ENCODE measurements around the gene CFAP46. TPM values are rescaled to one million over a fixed set of nuclear protein-coding genes. Genes with fewer than 3 reads are reported as not detected.

CFAP46 gene
- total and polyA plus RNA-seq, 2 of the 4 experiments (the other 2 are of a cell fraction) = 1.3 to 1.8 TPM

- H3K23ac ChIP-seq (ENCODE audit: low read depth, low read length) = no peak overlapping the region
- no TSS peak for BruUV-seq (replicated peaks)
- intact Hi-C loops (cut with micrococcal nuclease) (no loop called here), in situ Hi-C loops (cut with MboI; ENCODE audit: low sequenced_read_pairs) (no loop called here), dilution Hi-C loops (cut with HindIII; ENCODE audit: low sequenced_read_pairs, unreplicated experiment) (no loop called here)
- no peak overlapping the region for H4K91ac ChIP-seq (ENCODE audit: insufficient read depth, low read depth, low read length)
- H3K4ac ChIP-seq (ENCODE audit: low read depth, low read length) = no peak overlapping the region
- H4K5ac ChIP-seq (ENCODE audit: low read depth, low read length) = no peak overlapping the region
- no peak overlapping the region for H3K14ac ChIP-seq (replicated peaks; ENCODE audit: low read depth, low read length)
- no peak overlapping the region for H3K4me3 ChIP-seq (ENCODE audit: insufficient read depth, low read depth, low read length)
- H2AK9ac ChIP-seq (replicated peaks; ENCODE audit: low read depth, low read length, poor library complexity) = no peak overlapping the region
- no peak overlapping the region for H2BK120ac ChIP-seq (ENCODE audit: low read depth, low read length)
- H3K9me3 ChIP-seq (ENCODE audit: control insufficient read depth, insufficient read depth, low read length) = no peaks in the 10 kb centered on the region
- H2BK20ac ChIP-seq (ENCODE audit: low read depth, low read length) = no peak overlapping the region
- H3K9ac ChIP-seq (ENCODE audit: low read depth, low read length) = no peak overlapping the region
- H3K79me1 ChIP-seq (ENCODE audit: low read depth in 1 of 2, low read length in 2 of 2) = no peaks in the 10 kb centered on the region
- H3K9me1 ChIP-seq (ENCODE audit: insufficient read depth, low read length) = no peaks in the 10 kb centered on the region
- no peaks in the 10 kb centered on the region for H3K36me3 ChIP-seq (ENCODE audit: control insufficient read depth, insufficient read depth, low read length)
- CTCF ChIA-PET = no interaction called here
- H2AK5ac ChIP-seq (ENCODE audit: low read depth, low read length) = no peak overlapping the region
- no peak overlapping the region for H2AFZ ChIP-seq (replicated peaks; ENCODE audit: low read length, poor library complexity)
- TF ChIP-seq RAD21 (IDR thresholded peaks at IDR 0.05; ENCODE audit: low read length) (no peak), USF2 (IDR thresholded peaks at IDR 0.05; ENCODE audit: low read depth, low read length) (no peak), CTCF (conservative IDR thresholded peaks at IDR 0.05; ENCODE audit: low read depth, low read length) (no peak), MXI1 (IDR thresholded peaks at IDR 0.05; ENCODE audit: borderline replicate concordance, low read depth, low read length) (no peak), MAZ (IDR thresholded peaks at IDR 0.05; ENCODE audit: borderline replicate concordance, low read depth, low read length) (no peak), RFX5 (IDR thresholded peaks at IDR 0.05; ENCODE audit: low read depth, low read length) (no peak), POLR2A (IDR thresholded peaks at IDR 0.05; ENCODE audit: low read depth, low read length) (no peak), MAFK (IDR thresholded peaks at IDR 0.05; ENCODE audit: low read depth, low read length) (no peak), SMC3 (IDR thresholded peaks at IDR 0.05; ENCODE audit: low read depth, low read length) (no peak)
- TF ChIP-seq, protein P1, sequence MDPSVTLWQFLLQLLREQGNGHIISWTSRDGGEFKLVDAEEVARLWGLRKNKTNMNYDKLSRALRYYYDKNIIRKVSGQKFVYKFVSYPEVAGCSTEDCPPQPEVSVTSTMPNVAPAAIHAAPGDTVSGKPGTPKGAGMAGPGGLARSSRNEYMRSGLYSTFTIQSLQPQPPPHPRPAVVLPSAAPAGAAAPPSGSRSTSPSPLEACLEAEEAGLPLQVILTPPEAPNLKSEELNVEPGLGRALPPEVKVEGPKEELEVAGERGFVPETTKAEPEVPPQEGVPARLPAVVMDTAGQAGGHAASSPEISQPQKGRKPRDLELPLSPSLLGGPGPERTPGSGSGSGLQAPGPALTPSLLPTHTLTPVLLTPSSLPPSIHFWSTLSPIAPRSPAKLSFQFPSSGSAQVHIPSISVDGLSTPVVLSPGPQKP (IDR thresholded peaks at IDR 0.05; ENCODE audit: borderline replicate concordance, low read depth, low read length) = no peak
- DNase-seq (no peak), ATAC-seq (ENCODE audit: low read depth) (peak; percentile 11; the same call in 1 of the 2 replicates)
- H2BK15ac ChIP-seq (ENCODE audit: low read depth, low read length) = no peak overlapping the region
- H3K18ac ChIP-seq (ENCODE audit: low read depth, low read length) = no peak overlapping the region
- POLR2A ChIA-PET (ENCODE audit: unreplicated experiment) = interaction anchor here (0.6 kb wide), 1 partner anchor 9 kb away, joined by 3 read pairs; no protein-coding TSS in a partner anchor
- 13% methylated on average over 11 of the region's 34 CpGs; no CpG with 5 or more reads in 1 of the 2 experiments for WGBS, 2 experiments (ENCODE audit: extremely low coverage in 2 of 2, insufficient read length in 1 of 2)
- peaks cover 10% of the 10 kb centered on the region for H3K27me3 ChIP-seq (ENCODE audit: control insufficient read depth, insufficient read depth, low read length)
- no peak overlapping the region for H4K8ac ChIP-seq (ENCODE audit: low read depth in 2 of 2, low read length in 2 of 2)
- no peaks in the 10 kb centered on the region for H3K4me1 ChIP-seq (ENCODE audit: control insufficient read depth, insufficient read depth, low read length)
- no peaks in the 10 kb centered on the region for H4K20me1 ChIP-seq (ENCODE audit: insufficient read depth, low read length)
- no peak overlapping the region for H3K27ac ChIP-seq (ENCODE audit: insufficient read depth, low read length)
- H3K4me2 ChIP-seq (ENCODE audit: low read depth, low read length) = no peak overlapping the region
- H2BK5ac ChIP-seq (ENCODE audit: low read depth, low read length, poor library complexity, severe bottlenecking) = no peak overlapping the region
- no peak overlapping the region for H3K56ac ChIP-seq (ENCODE audit: extremely low read depth, insufficient read depth, low read length)
Measured at GRCh38 chr10:132862485-132863420, 79.6 kb downstream of the CFAP46 start.
